Activated naive CD4-positive, alpha-beta T cell treated with Interleukin-2 at 50 U/mL for 16 hours (primary cell): Measurements from ENCODE around the gene EXOC3L2.

Experiments used
- DNase-seq: peaks from one replicate; pipeline ENCODE4 v3.0.0-alpha.2; 2020

EXOC3L2 gene

DNA sequence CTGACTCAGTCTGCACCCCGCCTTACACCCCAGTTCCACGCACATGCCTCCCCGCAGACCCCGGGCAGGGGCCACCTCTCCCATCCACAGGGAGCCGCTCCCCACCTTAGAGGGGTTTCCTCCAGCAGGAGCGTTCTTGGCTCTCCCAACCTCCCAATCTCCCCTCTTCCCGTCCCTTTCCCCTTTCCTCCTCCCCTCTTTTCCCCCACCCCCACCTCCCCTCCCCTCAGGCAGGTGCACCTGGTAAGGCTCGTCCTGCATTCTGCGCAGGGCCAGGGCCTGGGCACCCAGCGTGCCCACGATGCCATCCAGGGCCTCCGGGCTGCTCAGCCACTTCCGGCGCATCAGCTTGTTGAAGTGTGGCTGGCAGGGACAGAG lies 27.3 kb downstream of the EXOC3L2 start:
- no peak for DNase-seq

- no peak for DNase-seq
Measured at GRCh38 chr19:45217193-45217956, 27.8 kb downstream of the EXOC3L2 start.

- no peak for DNase-seq
Measured at GRCh38 chr19:45216667-45217066, 28.5 kb downstream of the EXOC3L2 start.

DNA sequence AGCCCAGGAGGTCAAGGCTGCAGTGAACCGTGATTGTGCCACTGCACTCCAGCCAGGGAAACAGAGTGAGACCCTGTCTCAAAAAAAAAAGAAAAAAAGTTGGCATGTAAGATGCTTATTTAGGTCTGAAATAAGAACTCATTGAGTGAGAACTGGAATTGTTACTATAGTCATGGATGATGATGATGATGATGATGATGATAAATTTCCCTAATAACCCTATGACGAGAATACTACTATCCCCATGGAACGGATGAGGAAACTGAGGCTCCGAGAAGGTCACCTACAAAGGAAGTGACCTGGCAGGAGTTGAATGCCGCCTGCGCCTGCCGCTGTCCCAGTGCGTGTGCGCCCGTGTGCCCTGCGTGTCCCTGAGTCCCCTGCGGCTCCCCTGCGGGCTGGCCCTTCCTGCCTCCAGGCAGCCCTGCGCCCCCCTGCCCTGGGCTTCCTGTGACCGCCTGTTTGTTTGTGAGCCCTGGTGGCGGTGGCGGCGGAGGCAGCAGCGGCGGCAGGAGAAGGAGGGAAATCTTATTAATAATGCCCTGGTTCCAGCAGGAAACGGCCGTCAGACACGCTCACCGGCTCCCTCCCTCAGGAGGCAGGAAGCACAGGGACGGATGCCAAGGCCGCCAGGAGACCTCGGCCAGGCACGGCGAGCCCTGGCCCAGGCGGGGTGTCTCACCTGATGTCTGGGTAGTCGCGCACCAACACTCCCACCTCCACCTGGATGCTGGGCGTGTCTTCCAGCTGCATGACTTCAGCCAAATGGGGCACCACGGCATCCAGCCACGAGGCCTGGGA lies 29.6 kb downstream of the EXOC3L2 start:
- DNase-seq, result no peak

DNA sequence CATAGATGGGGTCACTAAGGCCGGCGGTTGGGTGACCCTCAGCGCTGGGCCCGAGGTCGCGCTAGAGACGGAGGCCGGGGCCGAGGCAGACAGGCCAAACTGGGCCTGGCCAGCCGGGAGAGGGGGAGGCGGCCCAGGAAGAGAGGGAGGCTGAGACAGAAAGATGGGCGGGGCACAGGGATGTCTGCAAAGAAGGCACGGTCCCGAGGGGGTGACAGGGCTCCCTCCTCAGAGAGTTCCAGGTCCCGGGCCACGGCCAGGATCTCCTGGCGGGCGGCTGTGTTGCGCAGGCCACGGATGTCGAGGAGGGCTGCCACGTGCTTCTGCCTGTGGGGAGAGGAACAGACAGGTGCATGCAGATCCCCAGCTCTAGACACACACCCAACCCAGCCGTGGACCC lies 32.2 kb downstream of the EXOC3L2 start:
- no peak for DNase-seq

GRCh38 chr19:45211751-45212381 lies 33.3 kb downstream of the EXOC3L2 start:
- no peak for DNase-seq

- no peak for DNase-seq
Measured at GRCh38 chr19:45206328-45206727, 38.9 kb downstream of the EXOC3L2 start.

GRCh38 chr19:45205810-45206209 lies 39.4 kb downstream of the EXOC3L2 start:
- no peak for DNase-seq

DNA sequence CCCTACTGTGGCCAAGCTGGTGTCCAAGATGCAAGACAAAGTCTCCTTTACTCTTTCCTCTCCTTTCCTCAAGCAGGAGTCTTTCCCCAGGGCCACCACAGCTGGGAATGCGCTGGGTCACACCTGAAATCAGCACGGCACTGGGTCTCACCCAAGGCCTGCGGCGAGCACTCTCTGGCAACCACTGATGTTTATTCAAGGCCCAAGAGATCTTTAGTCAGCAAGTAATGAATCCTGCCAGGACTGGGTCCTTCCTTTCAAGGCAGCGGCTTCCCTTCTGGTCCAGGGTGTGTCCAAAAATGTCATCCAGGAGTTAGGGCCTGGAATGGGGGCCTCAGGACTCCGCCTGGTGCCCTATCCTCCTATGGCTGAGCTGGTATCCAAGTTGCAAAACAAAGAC lies 42.6 kb downstream of the EXOC3L2 start:
- DNase-seq, result no peak

DNA sequence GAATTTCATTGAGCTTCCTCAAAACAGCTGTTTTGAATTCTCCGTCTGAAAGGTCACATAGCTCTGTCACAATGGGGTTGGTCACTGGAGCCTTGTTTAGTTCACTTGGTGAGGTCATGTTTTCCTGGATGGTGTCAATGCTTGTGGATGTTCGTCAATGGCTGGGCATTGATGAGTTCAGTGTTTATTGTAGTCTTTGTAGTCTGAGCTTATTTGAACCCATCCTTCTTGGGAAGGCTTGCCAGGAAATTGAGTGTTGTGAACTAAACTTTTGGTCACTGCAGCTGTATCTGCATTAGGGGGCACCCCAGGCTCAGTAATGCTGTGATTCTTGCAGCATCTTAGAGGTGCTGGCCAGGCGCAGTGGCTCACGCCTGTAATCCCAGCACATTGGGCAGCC lies 44.6 kb downstream of the EXOC3L2 start:
- DNase-seq, result no peak

GRCh38 chr19:45195764-45196163 lies 49.4 kb downstream of the EXOC3L2 start:
- no peak for DNase-seq

DNA sequence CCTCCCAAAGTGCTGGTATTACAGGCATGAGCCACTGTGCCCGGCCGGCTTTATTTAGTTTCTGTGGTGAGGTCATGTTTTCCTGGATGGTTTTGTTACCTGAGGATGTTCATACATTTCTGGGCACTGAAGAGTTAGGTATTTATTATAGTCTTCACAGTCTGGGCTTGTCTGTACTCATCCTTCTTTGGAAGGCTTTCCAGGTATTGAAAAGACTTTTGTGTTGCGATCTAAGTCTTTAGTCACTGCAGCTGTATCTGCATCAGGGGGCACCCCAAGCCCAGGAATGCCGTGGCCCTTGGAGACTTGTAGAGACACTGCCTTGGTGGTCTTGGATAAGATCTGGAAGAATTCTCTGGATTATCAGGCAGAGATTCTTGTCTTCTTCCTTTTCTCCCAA lies 53.8 kb downstream of the EXOC3L2 start:
- DNase-seq, result no peak

- no peak for DNase-seq
Measured at GRCh38 chr19:45189971-45190370, 55.2 kb downstream of the EXOC3L2 start.

DNA sequence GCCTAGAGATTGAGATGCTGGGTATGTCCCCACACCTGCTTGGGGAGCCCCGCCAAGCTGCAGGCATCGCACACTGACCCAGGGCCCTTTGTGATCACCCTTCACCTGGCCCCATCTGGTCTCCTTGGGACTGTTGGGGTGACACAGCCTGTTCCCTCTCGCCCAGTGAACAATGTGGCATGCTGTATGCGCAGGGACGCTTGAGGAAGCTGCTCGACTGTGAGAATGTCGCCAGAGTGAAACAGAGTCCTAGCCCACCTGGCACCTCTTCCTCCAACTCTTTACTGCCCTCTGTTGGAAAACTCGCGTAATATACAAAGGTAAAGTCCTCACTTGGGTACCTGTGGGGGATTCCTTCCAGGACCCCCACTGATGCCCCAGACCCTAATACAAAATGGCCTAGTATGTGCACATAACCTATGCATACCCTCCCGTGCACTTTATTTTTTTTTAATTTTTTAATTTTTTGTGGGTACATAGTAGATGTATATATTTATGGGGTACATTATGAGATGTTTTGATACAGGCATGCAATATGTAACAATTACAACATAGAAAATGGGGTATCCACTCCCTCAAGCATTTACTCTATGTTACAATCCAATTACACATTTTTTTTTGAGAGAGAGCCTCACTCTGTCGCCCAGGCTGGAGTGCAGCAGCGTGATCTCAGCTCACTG lies 57.6 kb downstream of the EXOC3L2 start:
- DNase-seq, result no peak

GRCh38 chr19:45186509-45187334 lies 58.5 kb downstream of the EXOC3L2 start:
- DNase-seq, result no peak

DNA sequence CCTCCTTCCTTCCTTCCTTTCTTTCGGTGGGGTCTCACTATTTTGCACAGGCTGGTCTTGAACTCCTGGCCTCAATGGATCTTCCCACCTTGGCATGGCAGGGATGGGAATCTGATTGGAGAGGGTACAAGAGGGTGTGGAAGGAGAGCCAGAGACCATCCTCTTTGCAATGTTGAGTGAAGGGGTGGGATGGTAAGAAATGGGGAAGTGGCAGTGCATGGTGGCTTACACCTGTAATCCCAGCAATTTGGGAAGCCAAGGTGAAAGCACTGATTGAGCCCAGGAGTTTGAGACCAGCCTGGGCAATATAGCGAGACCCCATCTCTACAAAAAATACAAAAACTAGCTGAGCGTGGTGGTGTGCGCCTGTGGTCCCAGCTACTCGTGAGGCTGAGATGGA lies 61.1 kb downstream of the EXOC3L2 start:
- DNase-seq, result no peak

DNA sequence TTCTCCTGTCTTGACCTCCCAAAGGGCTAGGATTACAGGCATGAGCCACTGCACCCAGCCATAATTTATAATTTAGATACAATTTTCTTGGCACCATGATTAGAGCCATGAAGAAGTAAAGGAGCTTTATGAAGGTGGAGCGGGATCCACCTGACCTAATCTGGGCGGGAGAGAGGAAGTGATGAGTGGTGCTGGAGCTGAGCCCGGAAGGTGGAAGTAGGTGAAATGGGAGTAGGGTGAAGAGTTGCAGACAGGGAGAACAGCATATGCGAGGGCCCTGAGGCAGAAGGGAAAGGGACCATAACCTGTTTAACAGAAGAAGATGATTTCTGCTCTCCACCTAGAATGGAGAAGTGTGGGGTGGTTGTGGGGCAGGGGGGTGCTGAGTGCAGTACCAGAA lies 62.4 kb downstream of the EXOC3L2 start:
- DNase-seq, result no peak

DNA sequence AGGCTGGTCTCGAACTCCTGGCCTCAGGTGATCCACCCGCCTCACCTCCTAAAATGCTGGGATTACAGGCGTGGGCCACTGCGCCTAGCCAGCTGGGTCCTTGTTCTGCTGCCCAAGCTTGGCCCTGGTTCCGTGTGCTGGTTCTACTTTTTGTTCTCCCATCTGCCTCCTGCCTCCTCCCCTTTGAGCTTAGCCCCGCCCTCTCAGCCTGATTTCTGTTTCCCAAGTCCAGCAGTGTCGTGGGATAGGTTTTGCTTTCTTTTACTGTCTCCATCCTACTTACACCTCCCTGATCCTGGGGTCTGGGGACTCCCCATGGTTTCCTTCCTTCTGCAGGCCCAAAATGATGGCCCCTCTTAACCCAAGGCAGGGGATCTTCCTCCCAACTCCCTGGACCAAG lies 64.3 kb downstream of the EXOC3L2 start:
- no peak for DNase-seq

DNA sequence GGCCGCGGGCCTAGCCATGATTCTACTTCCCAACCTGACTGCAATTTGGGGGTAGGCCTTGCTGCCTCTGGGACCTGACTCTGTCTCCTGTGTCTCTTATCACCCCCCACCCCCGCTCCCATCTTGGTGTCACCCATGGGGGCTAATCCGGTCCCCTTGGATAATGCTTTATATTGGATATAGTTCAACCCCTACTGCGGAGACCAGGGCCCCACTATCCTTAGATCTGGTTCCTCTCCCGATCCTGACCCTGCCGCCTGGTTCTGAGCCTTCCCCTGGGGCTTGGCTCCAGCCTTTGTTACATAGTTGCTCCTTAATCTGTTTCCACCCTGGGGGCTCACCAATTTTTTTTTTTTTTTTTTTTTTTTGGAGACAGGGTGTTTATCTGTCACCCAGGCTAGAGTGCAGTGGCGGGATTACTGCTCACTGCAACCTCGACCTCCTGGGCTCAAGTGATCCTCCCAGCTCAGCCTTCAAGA lies 65.3 kb downstream of the EXOC3L2 start:
- no peak for DNase-seq

GRCh38 chr19:45179072-45179891 lies 65.9 kb downstream of the EXOC3L2 start:
- peak; percentile 46 for DNase-seq
